Measurements from ENCODE around the gene GRID2. TPM values are rescaled to one million over a fixed set of nuclear protein-coding genes. Genes with fewer than 3 reads are reported as not detected.
"Not testable (repeated sequence)": the region's sequence is repeated elsewhere in the genome, so short reads cannot be mapped to it uniquely, and the experiment has no call there.

The GRID2 gene
- total RNA-seq, 2 donors from 2014 or later: 27.3 to 40.4 TPM

DNA sequence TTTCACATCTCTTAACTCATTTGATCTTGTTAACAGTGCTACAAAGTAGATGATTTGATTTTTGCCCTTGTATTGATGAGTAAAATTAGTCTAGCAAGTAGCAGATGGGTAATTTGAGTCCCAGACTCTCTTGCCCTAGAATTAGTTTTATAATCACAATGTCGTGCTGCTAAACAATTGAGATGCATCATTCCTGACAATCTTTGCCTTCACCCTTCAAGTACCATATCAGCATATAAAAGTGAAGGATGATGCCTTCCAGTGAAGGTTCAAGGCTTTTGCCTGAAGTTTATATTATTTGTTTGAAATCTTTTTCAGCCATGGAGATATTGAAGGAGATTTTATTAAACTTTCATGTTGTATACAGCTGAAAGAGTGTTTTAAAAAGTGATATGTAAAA, 141.4 kb downstream of the GRID2 start:
- H3K36me3 ChIP-seq (ENCODE audit: control insufficient read depth, insufficient read depth, low read length): peaks cover 4% of the 10 kb centered on the region
- DNase-seq: no peak
- WGBS, 2 experiments (ENCODE audit: insufficient coverage in 1 of 2, insufficient read length in 1 of 2): 0 to 40% methylated on average over 1 of the region's 1 CpG
- H3K27me3 ChIP-seq (ENCODE audit: control insufficient read depth, insufficient read depth, low read length, poor library complexity, severe bottlenecking): no peaks in the 10 kb centered on the region
- H3K36me3 Mint-ChIP-seq (ENCODE audit: low read depth): peaks cover 6% of the 10 kb centered on the region
- peak overlapping the region; percentile 94 for H3K4me3 Mint-ChIP-seq
- peak overlapping the region; percentile 85 for H3K4me3 ChIP-seq (ENCODE audit: low read length)
- peak overlapping the region; percentile 10 for H3K27ac Mint-ChIP-seq
- TF ChIP-seq, protein P1, sequence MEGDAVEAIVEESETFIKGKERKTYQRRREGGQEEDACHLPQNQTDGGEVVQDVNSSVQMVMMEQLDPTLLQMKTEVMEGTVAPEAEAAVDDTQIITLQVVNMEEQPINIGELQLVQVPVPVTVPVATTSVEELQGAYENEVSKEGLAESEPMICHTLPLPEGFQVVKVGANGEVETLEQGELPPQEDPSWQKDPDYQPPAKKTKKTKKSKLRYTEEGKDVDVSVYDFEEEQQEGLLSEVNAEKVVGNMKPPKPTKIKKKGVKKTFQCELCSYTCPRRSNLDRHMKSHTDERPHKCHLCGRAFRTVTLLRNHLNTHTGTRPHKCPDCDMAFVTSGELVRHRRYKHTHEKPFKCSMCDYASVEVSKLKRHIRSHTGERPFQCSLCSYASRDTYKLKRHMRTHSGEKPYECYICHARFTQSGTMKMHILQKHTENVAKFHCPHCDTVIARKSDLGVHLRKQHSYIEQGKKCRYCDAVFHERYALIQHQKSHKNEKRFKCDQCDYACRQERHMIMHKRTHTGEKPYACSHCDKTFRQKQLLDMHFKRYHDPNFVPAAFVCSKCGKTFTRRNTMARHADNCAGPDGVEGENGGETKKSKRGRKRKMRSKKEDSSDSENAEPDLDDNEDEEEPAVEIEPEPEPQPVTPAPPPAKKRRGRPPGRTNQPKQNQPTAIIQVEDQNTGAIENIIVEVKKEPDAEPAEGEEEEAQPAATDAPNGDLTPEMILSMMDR (conservative IDR thresholded peaks at IDR 0.05): no peak
- no peak overlapping the region for H3K9ac ChIP-seq (ENCODE audit: extremely low read depth, low read length, poor library complexity, severe bottlenecking)
- no peaks in the 10 kb centered on the region for H3K27me3 Mint-ChIP-seq (ENCODE audit: insufficient read depth)
- H3K4me1 ChIP-seq (ENCODE audit: control insufficient read depth, insufficient read depth, low read length): peaks cover 8% of the 10 kb centered on the region
- H3K27ac ChIP-seq (ENCODE audit: low read depth, low read length): no peak overlapping the region
- peaks cover 62% of the 10 kb centered on the region for H3K4me1 Mint-ChIP-seq
- H3K9me3 ChIP-seq (ENCODE audit: control insufficient read depth, low read length): no peaks in the 10 kb centered on the region
- H3K9me3 Mint-ChIP-seq: no peaks in the 10 kb centered on the region

DNA sequence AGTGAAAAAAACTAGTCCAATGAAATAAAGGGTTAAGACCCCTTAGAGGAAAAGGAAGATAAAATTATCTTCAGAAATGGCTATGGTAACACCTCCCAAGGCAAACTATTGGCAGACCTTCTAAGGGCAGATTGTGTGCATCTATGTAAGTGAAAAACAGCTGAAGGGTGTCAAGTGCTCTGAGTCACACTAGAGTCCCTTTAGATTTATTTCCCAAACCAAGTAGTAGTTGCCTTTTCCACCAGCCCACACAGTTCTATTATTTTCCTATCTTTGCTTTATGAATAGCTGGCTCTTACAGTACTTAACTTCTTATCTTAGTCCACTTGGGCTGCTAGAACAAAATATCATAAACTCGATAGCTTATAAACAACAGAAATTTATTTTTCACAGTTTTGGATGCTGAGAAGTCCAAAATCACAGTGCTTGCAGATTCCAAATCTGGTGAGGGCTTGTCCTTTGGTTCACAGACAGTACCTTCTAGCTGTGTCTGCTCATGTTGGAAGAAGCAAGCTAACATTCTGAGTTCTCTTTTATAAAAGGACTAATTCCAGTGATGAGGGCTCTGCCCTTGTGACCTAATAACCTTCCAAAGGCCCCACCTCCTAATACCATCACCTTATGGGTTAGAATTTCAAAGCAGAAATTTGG, 143.6 kb downstream of the GRID2 start:
- peaks cover 4% of the 10 kb centered on the region for H3K36me3 ChIP-seq (ENCODE audit: control insufficient read depth, insufficient read depth, low read length)
- H3K9me3 Mint-ChIP-seq: no peaks in the 10 kb centered on the region
- H3K4me3 Mint-ChIP-seq: no peak overlapping the region
- H3K4me3 ChIP-seq (ENCODE audit: low read length): no peak overlapping the region
- H3K9ac ChIP-seq (ENCODE audit: extremely low read depth, low read length, poor library complexity, severe bottlenecking): no peak overlapping the region
- TF ChIP-seq, protein P1 (conservative IDR thresholded peaks at IDR 0.05): no peak
- peaks cover 6% of the 10 kb centered on the region for H3K36me3 Mint-ChIP-seq (ENCODE audit: low read depth)
- H3K27me3 Mint-ChIP-seq (ENCODE audit: insufficient read depth): no peaks in the 10 kb centered on the region
- 86 to 87% methylated on average over 1 of the region's 1 CpG for WGBS, 2 experiments (ENCODE audit: insufficient coverage in 1 of 2, insufficient read length in 1 of 2)
- no peak overlapping the region for H3K27ac Mint-ChIP-seq
- H3K27ac ChIP-seq (ENCODE audit: low read depth, low read length): no peak overlapping the region
- peaks cover 8% of the 10 kb centered on the region for H3K4me1 ChIP-seq (ENCODE audit: control insufficient read depth, insufficient read depth, low read length)
- no peak for DNase-seq
- H3K9me3 ChIP-seq (ENCODE audit: control insufficient read depth, low read length): no peaks in the 10 kb centered on the region
- peaks cover 58% of the 10 kb centered on the region for H3K4me1 Mint-ChIP-seq
- no peaks in the 10 kb centered on the region for H3K27me3 ChIP-seq (ENCODE audit: control insufficient read depth, insufficient read depth, low read length, poor library complexity, severe bottlenecking)

DNA sequence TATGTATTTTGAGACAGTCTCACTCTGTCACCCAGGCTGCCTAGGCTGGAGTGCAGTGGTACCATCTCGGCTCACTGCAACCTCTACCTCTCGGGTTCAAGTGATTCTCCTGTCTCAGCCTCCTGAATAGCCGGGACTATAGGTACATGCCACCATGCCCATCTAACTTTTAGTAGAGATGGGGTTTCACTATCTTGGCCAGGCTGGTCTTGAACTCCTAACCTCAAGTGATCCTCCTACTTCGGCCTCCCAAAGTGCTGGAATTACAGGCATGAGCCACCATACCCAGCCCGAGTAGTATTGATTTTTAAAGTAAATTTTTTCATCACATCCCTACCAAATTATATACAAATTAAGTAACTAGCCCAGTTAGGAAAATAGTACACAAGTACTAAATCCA, 144.4 kb downstream of the GRID2 start:
- not testable (repeated sequence) for H3K27ac ChIP-seq (ENCODE audit: low read depth, low read length); H3K4me3 ChIP-seq (ENCODE audit: low read length); H3K4me1 ChIP-seq (ENCODE audit: control insufficient read depth, insufficient read depth, low read length); H3K9ac ChIP-seq (ENCODE audit: extremely low read depth, low read length, poor library complexity, severe bottlenecking); H3K36me3 Mint-ChIP-seq (ENCODE audit: low read depth); H3K9me3 Mint-ChIP-seq; H3K4me3 Mint-ChIP-seq; H3K27ac Mint-ChIP-seq; H3K27me3 ChIP-seq (ENCODE audit: control insufficient read depth, insufficient read depth, low read length, poor library complexity, severe bottlenecking); H3K27me3 Mint-ChIP-seq (ENCODE audit: insufficient read depth); H3K36me3 ChIP-seq (ENCODE audit: control insufficient read depth, insufficient read depth, low read length); H3K9me3 ChIP-seq (ENCODE audit: control insufficient read depth, low read length); DNase-seq
- peaks cover 56% of the 10 kb centered on the region for H3K4me1 Mint-ChIP-seq
- WGBS, 2 experiments (ENCODE audit: insufficient coverage in 1 of 2, insufficient read length in 1 of 2): 92 to 95% methylated on average over 3 to 5 of the region's 5 CpGs

DNA sequence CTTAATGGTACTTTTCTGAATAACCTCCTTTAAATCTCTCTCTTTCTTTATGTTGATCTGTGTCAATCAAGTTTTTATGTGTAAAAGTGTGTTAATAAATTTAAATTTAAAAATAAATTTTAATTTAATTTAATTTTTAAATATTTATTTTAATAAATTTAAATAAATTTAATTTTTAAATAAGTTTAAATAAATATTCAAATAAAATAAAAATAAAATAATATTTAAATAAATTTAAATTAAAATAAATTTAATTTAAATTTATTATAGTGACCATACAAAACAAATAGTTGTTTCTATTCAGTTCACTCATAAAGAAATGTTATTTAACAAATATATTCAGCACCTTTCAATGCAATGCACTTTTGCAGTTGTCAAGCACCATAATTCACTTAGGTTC, 146.9 kb downstream of the GRID2 start:
- H3K9me3 Mint-ChIP-seq: no peaks in the 10 kb centered on the region
- H3K27ac Mint-ChIP-seq: no peak overlapping the region
- H3K4me3 Mint-ChIP-seq: no peak overlapping the region
- Histone ChIP-seq H3K4me1 (ENCODE audit: control insufficient read depth, insufficient read depth, low read length) (peaks cover 8% of the 10 kb centered on the region), H3K27me3 (ENCODE audit: control insufficient read depth, insufficient read depth, low read length, poor library complexity, severe bottlenecking) (no peaks in the 10 kb centered on the region), H3K36me3 (ENCODE audit: control insufficient read depth, insufficient read depth, low read length) (peaks cover 4% of the 10 kb centered on the region), H3K9me3 (ENCODE audit: control insufficient read depth, low read length) (no peaks in the 10 kb centered on the region), H3K27ac (ENCODE audit: low read depth, low read length) (no peak overlapping the region), H3K9ac (ENCODE audit: extremely low read depth, low read length, poor library complexity, severe bottlenecking) (no peak overlapping the region), H3K4me3 (ENCODE audit: low read length) (no peak overlapping the region)
- H3K27me3 Mint-ChIP-seq (ENCODE audit: insufficient read depth): no peaks in the 10 kb centered on the region
- H3K36me3 Mint-ChIP-seq (ENCODE audit: low read depth): peaks cover 6% of the 10 kb centered on the region
- no peak for DNase-seq
- peaks cover 37% of the 10 kb centered on the region for H3K4me1 Mint-ChIP-seq
- TF ChIP-seq, protein P1 (conservative IDR thresholded peaks at IDR 0.05): no peak
